HuH-7.5 (cell line): Measurements from ENCODE around the gene F10.
"Not testable (repeated sequence)": the region's sequence is repeated elsewhere in the genome, so short reads cannot be mapped to it uniquely, and the experiment has no call there.

Source experiments
- DNase-seq: peaks from one replicate; pipeline ENCODE4 v3.0.0; 2011; ENCODE audit warnings: low spot score

The F10 gene

GRCh38 chr13:113152984-113153809, 30.6 kb downstream of the F10 start:
- peak; percentile 66 for DNase-seq

- peak; percentile 75 for DNase-seq
Observed at GRCh38 chr13:113153810-113154748, 31.5 kb downstream of the F10 start.

GRCh38 chr13:113155201-113155600, 32.6 kb downstream of the F10 start:
- no peak for DNase-seq

- no peak for DNase-seq
Observed at GRCh38 chr13:113155982-113156655, 33.5 kb downstream of the F10 start.

- no peak for DNase-seq
Observed at GRCh38 chr13:113157206-113157928, 34.8 kb downstream of the F10 start.

- DNase-seq, result peak; percentile 70
Observed at GRCh38 chr13:113157929-113158747, 35.5 kb downstream of the F10 start, which contains the start of gene PROZ. Gene PROZ (plus strand): TSS chr13:113158648. CDS start chr13:113158661, 13 bp downstream.

- no peak for DNase-seq
Observed at GRCh38 chr13:113158946-113159345, 36.3 kb downstream of the F10 start.

GRCh38 chr13:113159701-113160100, 37.1 kb downstream of the F10 start:
- DNase-seq, result no peak

GRCh38 chr13:113160983-113161382, 38.4 kb downstream of the F10 start:
- no peak for DNase-seq

GRCh38 chr13:113161433-113161832, 38.8 kb downstream of the F10 start:
- no peak for DNase-seq

- not testable (repeated sequence) for DNase-seq
Observed at GRCh38 chr13:113161975-113162374, 39.4 kb downstream of the F10 start.

- DNase-seq, result no peak
Observed at GRCh38 chr13:113162783-113163685, 40.4 kb downstream of the F10 start.

- no peak for DNase-seq
Observed at GRCh38 chr13:113164492-113164891, 41.9 kb downstream of the F10 start.

- no peak for DNase-seq
Observed at GRCh38 chr13:113166266-113166665, 43.7 kb downstream of the F10 start.

- DNase-seq, result no peak
Observed at GRCh38 chr13:113166681-113167080, 44.1 kb downstream of the F10 start.

GRCh38 chr13:113167155-113167554, 44.6 kb downstream of the F10 start:
- DNase-seq, result no peak

- DNase-seq, result no peak
Observed at GRCh38 chr13:113167575-113167974, 45.0 kb downstream of the F10 start.

- DNase-seq, result no peak
Observed at GRCh38 chr13:113168211-113168610, 45.6 kb downstream of the F10 start.
